ENCODE measurements around the gene PAPLN.
A peak's percentile ranks its signal among the peaks of the same experiment; 100 is the strongest.

PAPLN gene

GRCh38 chr14:73220634-73221033 is 16.7 kb upstream of the PAPLN start:
- H3K36me3 Mint-ChIP-seq (ENCODE audit: low read depth): peaks cover 23% of the 10 kb centered on the region
- H3K27me3 Mint-ChIP-seq: no peaks in the 10 kb centered on the region
- H3K27ac Mint-ChIP-seq: no peak overlapping the region
- peaks cover 5% of the 10 kb centered on the region for H3K4me1 Mint-ChIP-seq
- no peak overlapping the region for H3K4me3 Mint-ChIP-seq
- DNase-seq: no peak
- H3K9me3 Mint-ChIP-seq: no peaks in the 10 kb centered on the region
- no peak for ATAC-seq

GRCh38 chr14:73221945-73222344 is 15.4 kb upstream of the PAPLN start:
- peak overlapping the region; percentile 32 for H3K27ac Mint-ChIP-seq
- H3K27me3 Mint-ChIP-seq: no peaks in the 10 kb centered on the region
- H3K4me3 Mint-ChIP-seq: no peak overlapping the region
- H3K4me1 Mint-ChIP-seq: peaks cover 5% of the 10 kb centered on the region
- peaks cover 23% of the 10 kb centered on the region for H3K36me3 Mint-ChIP-seq (ENCODE audit: low read depth)
- DNase-seq (no peak), ATAC-seq (no peak)
- H3K9me3 Mint-ChIP-seq: no peaks in the 10 kb centered on the region

GRCh38 chr14:73223049-73223448 is 14.3 kb upstream of the PAPLN start:
- no peaks in the 10 kb centered on the region for H3K27me3 Mint-ChIP-seq
- no peaks in the 10 kb centered on the region for H3K9me3 Mint-ChIP-seq
- peak overlapping the region; percentile 67 for H3K27ac Mint-ChIP-seq
- H3K4me3 Mint-ChIP-seq: no peak overlapping the region
- DNase-seq (no peak), ATAC-seq (peak; percentile 72)
- peaks cover 5% of the 10 kb centered on the region for H3K4me1 Mint-ChIP-seq
- H3K36me3 Mint-ChIP-seq (ENCODE audit: low read depth): peaks cover 21% of the 10 kb centered on the region

DNA sequence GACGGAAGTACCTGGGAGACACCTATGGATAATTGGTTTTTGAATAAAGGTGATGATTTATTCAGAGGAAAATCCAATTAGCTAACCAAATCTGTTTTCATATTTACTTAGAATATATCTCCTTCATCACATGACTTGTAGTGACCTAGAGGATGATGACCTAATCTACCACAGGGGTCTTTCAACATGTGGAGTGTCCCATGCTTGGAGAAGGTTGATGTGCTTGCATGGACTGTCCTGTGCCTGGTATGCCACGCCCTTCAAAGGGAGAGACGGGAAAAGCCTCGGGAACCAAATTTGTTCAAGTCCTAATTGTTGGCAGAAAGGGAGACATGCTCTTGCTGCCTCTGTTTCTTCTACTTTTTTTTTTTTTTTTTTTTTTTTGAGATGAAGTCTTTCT is 11.8 kb upstream of the PAPLN start:
- no peaks in the 10 kb centered on the region for H3K9me3 Mint-ChIP-seq

DNA sequence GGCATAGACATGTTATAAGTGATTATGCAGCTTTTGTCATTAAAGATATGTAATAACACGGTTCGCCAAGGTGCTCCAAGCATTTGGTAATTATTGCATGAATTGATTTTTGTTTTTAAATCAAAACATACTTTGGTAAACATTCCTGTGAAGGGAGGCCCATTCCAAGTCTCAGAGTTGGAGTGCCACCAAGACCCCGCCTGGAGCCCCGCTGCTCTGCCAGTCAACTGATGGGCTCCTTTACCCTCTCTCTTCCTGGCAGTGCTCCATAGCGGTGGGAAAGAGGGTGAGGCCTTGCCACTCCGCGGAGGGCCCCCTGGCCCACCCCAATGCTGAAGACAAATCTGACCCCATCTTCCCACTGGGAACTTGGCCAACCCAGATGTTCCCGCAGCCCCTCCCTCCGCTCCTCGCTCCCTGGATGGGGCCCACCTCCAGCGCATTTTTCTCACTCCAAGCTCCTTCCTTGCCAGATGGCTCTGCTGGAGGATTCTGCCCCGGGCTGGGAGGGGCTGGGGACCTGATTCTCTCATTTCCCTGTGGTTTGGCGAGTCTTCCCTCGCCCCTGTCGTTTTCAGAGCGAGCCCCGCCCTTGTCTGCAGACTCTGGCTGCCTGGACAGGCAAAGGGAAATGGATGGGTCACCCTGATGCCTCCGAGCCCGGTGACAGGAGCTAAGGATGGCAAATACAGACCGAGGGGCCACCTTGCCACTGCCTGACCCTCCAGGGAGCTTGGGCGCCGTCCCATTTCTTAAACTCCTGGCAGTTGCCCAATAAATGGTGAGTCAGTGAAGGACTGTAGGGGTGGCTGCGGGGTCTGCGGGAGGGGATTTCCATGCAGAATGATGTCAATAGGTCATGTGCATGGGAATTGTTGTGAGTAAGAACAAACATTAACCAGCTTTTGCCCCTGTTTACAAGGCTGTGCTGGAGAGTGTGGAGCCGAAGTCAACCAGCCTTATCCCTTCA is 9.2 kb upstream of the PAPLN start:
- Mint-ChIP-seq H3K9me3 (no peaks in the 10 kb centered on the region), H3K27me3 (peaks cover 6% of the 10 kb centered on the region), H3K4me1 (no peaks in the 10 kb centered on the region), H3K4me3 (no peak overlapping the region), H3K36me3 (ENCODE audit: low read depth) (peaks cover 3% of the 10 kb centered on the region), H3K27ac (no peak overlapping the region)
- ATAC-seq (no peak), DNase-seq (no peak)

More for the DNA sequence above, 11.8 kb upstream of the PAPLN start:
- DNase-seq (no peak), ATAC-seq (no peak)
- Mint-ChIP-seq H3K36me3 (ENCODE audit: low read depth) (peaks cover 3% of the 10 kb centered on the region), H3K27ac (no peak overlapping the region), H3K4me3 (no peak overlapping the region), H3K4me1 (peaks cover 5% of the 10 kb centered on the region), H3K27me3 (no peaks in the 10 kb centered on the region)

DNA sequence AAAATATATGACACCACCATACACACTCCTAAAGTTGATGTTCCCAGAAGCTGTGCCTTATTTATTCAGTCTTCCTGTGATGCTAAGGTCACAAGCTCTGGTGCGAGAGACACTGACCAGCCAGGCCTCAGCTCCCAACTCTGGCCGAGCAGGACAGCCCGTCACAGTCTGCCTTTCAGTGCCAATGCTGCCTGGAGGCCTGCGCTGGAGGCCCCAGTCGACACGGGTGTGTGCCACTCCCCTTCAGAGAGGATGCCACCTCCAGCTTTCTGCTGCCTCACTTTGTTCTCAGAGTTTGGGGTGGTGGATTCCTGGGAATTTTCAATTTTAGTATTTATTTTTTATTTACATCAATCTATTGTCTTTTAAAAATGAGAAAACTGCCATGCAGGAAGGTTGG is 7.3 kb upstream of the PAPLN start:
- Mint-ChIP-seq H3K9me3 (no peaks in the 10 kb centered on the region), H3K27me3 (peaks cover 23% of the 10 kb centered on the region), H3K4me1 (no peaks in the 10 kb centered on the region), H3K4me3 (no peak overlapping the region), H3K36me3 (ENCODE audit: low read depth) (peaks cover 3% of the 10 kb centered on the region), H3K27ac (no peak overlapping the region)
- no peak for ATAC-seq
- no peak for DNase-seq

GRCh38 chr14:73231981-73232851 is 5.1 kb upstream of the PAPLN start:
- peak; percentile 9 for ATAC-seq
- no peak overlapping the region for H3K27ac Mint-ChIP-seq
- no peak overlapping the region for H3K4me3 Mint-ChIP-seq
- H3K36me3 Mint-ChIP-seq (ENCODE audit: low read depth): no peaks in the 10 kb centered on the region
- H3K9me3 Mint-ChIP-seq: no peaks in the 10 kb centered on the region
- H3K4me1 Mint-ChIP-seq: peaks cover 9% of the 10 kb centered on the region
- H3K27me3 Mint-ChIP-seq: peaks cover 44% of the 10 kb centered on the region
- no peak for DNase-seq

DNA sequence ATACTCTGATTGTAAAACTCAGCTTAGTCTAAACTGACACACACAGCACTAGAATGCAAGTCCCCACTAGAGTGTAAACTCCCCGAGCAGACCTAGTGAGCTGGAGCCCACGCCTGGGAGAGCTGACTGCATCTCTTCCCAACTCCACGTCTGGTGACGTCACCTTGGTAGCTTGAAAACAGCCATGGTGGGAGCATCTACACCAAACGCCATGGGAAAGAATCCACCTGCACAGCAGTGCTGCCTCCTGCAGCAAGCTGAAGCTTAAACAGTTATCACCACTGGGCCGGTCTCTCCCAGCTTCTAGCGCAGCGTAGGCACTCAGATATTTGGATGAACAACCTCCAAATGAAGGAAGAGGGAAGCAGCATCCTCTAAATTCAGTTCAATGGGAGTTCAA is 4.3 kb upstream of the PAPLN start:
- ATAC-seq (no peak), DNase-seq (no peak)
- no peak overlapping the region for H3K4me3 Mint-ChIP-seq
- H3K27ac Mint-ChIP-seq: no peak overlapping the region
- H3K27me3 Mint-ChIP-seq: peaks cover 44% of the 10 kb centered on the region
- H3K36me3 Mint-ChIP-seq (ENCODE audit: low read depth): no peaks in the 10 kb centered on the region
- no peaks in the 10 kb centered on the region for H3K9me3 Mint-ChIP-seq
- H3K4me1 Mint-ChIP-seq: peaks cover 9% of the 10 kb centered on the region

DNA sequence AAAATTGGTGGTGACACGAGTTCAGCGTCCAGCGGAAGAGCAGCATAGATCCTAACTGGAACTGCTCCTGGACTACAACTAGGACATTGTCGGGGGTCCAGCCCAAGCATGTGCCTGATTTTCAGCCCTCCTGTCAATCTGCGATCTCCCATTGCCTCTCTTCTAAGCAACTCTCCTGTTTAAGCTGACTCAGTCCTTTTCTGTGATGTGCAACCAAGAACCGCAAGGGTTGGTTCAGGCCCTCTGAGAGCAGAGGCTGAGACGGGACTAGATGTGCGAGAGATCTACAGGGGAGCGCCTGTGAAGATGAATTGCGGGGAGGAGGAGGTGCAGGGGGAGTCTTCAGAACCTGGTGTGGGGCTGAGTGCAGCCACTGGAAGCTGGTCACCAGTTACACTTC is 3.7 kb upstream of the PAPLN start:
- H3K27me3 Mint-ChIP-seq: peaks cover 48% of the 10 kb centered on the region
- no peak for ATAC-seq
- DNase-seq: no peak
- H3K4me1 Mint-ChIP-seq: peaks cover 13% of the 10 kb centered on the region
- no peak overlapping the region for H3K27ac Mint-ChIP-seq
- H3K36me3 Mint-ChIP-seq (ENCODE audit: low read depth): no peaks in the 10 kb centered on the region
- H3K9me3 Mint-ChIP-seq: no peaks in the 10 kb centered on the region
- no peak overlapping the region for H3K4me3 Mint-ChIP-seq

DNA sequence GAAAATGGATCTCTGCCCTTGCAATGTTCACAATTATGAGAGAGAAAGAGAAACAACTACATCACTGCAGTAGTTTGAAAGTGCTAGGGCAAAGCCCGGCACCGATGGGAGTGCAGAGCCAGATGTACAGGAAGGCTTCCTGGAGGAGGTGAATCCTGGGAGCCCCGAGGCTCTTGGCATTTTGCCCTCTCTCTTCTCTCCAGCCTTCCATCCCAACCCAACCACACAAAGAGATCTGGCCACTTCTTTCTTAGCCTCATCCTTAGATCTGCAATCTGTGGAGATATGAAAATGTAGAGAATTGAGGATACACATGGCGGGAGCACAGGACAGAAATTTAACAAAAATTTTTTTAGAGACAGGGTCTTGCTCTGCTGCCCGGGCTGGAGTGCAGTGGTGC is 3.3 kb upstream of the PAPLN start:
- no peaks in the 10 kb centered on the region for H3K9me3 Mint-ChIP-seq
- H3K27me3 Mint-ChIP-seq: peaks cover 53% of the 10 kb centered on the region
- ATAC-seq: no peak
- no peak for DNase-seq
- peaks cover 16% of the 10 kb centered on the region for H3K4me1 Mint-ChIP-seq
- no peak overlapping the region for H3K4me3 Mint-ChIP-seq
- no peaks in the 10 kb centered on the region for H3K36me3 Mint-ChIP-seq (ENCODE audit: low read depth)
- H3K27ac Mint-ChIP-seq: no peak overlapping the region

GRCh38 chr14:73234586-73235394 is 2.5 kb upstream of the PAPLN start:
- peaks cover 58% of the 10 kb centered on the region for H3K27me3 Mint-ChIP-seq
- no peak overlapping the region for H3K27ac Mint-ChIP-seq
- no peak for ATAC-seq
- no peaks in the 10 kb centered on the region for H3K36me3 Mint-ChIP-seq (ENCODE audit: low read depth)
- H3K4me1 Mint-ChIP-seq: peaks cover 16% of the 10 kb centered on the region
- H3K4me3 Mint-ChIP-seq: no peak overlapping the region
- DNase-seq: no peak
- H3K9me3 Mint-ChIP-seq: no peaks in the 10 kb centered on the region

GRCh38 chr14:73235531-73236155 is 1.7 kb upstream of the PAPLN start:
- peaks cover 64% of the 10 kb centered on the region for H3K27me3 Mint-ChIP-seq
- no peaks in the 10 kb centered on the region for H3K36me3 Mint-ChIP-seq (ENCODE audit: low read depth)
- no peak for ATAC-seq
- DNase-seq: no peak
- H3K9me3 Mint-ChIP-seq: no peaks in the 10 kb centered on the region
- H3K4me1 Mint-ChIP-seq: peaks cover 16% of the 10 kb centered on the region
- H3K4me3 Mint-ChIP-seq: no peak overlapping the region
- H3K27ac Mint-ChIP-seq: no peak overlapping the region

DNA sequence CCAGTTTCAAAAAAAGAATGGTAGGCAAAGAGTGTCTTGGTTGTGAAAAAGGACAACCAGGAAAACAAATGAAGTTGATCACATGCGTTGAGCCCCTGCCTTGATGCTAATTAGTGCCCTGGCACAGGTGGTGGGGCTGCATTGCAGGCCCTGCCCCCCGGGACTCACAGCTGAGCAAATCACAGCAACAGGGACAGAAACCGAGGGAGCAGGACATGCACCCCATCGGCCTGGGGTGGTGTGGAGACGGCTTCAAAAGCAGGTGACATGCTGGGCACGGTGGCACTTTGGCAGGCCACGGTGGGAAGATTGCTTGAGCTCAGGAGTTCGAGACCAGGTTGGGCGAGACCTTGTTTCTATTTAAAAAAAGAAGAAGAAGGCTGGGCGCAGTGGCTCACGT is 1.1 kb upstream of the PAPLN start:
- no peak overlapping the region for H3K27ac Mint-ChIP-seq
- no peak overlapping the region for H3K4me3 Mint-ChIP-seq
- peaks cover 16% of the 10 kb centered on the region for H3K4me1 Mint-ChIP-seq
- ATAC-seq (no peak), DNase-seq (no peak)
- no peaks in the 10 kb centered on the region for H3K36me3 Mint-ChIP-seq (ENCODE audit: low read depth)
- peaks cover 69% of the 10 kb centered on the region for H3K27me3 Mint-ChIP-seq
- H3K9me3 Mint-ChIP-seq: no peaks in the 10 kb centered on the region

- Mint-ChIP-seq H3K27me3 (peaks cover 72% of the 10 kb centered on the region), H3K4me1 (peaks cover 18% of the 10 kb centered on the region), H3K9me3 (no peaks in the 10 kb centered on the region), H3K36me3 (ENCODE audit: low read depth) (no peaks in the 10 kb centered on the region), H3K27ac (no peak overlapping the region), H3K4me3 (peak overlapping the region; percentile 74)
- ATAC-seq (no peak), DNase-seq (no peak)
These were observed 521 bp upstream of the PAPLN start for GRCh38 chr14:73236752-73237218.
